ENCODE results near the gene MORC1.

Gene MORC1

DNA sequence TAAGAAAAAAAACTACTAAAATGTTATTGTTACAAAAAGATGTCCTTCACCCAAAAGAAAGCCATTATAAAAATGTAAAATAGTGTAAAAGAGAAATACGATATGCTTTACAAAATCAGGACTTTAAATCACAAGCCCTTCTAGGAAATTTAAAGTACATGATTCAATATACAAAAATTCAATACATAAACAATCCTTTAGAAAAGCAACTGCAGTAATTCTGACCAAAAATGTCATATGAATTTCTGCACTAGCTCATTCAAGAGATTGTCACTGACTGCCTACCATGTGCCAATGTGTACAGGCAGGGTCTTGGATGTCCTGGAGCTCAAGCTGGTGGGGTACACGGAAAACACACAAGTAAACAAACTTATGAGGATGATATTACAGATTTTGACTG lies 2.5 kb downstream of the MORC1 start:
- H3K4me3 ChIP-seq (ENCODE audit: low read depth, low read length, poor library complexity, severe bottlenecking): no peak overlapping the region
- no peaks in the 10 kb centered on the region for H3K9me3 ChIP-seq (ENCODE audit: low read length)
- H3K36me3 ChIP-seq (ENCODE audit: insufficient read depth, low read length): no peaks in the 10 kb centered on the region
- no peaks in the 10 kb centered on the region for H3K27me3 ChIP-seq (ENCODE audit: insufficient read depth, low read length)
- no peaks in the 10 kb centered on the region for H3K4me1 ChIP-seq (ENCODE audit: insufficient read depth, low read length, severe bottlenecking)
- H4K20me1 ChIP-seq (ENCODE audit: insufficient read depth, low read length): no peaks in the 10 kb centered on the region
- H3K4me2 ChIP-seq (ENCODE audit: low read length): no peak overlapping the region
- H2AFZ ChIP-seq (ENCODE audit: low read length): no peak overlapping the region
- no peaks in the 10 kb centered on the region for H3F3A ChIP-seq (ENCODE audit: insufficient read depth, low read length)
- no peak overlapping the region for H3K27ac ChIP-seq (ENCODE audit: low read depth, low read length, poor library complexity, severe bottlenecking)
- no peak for TF ChIP-seq EZH2 (IDR thresholded peaks at IDR 0.05; ENCODE audit: borderline replicate concordance, low read length)
- TF ChIP-seq, protein P1, sequence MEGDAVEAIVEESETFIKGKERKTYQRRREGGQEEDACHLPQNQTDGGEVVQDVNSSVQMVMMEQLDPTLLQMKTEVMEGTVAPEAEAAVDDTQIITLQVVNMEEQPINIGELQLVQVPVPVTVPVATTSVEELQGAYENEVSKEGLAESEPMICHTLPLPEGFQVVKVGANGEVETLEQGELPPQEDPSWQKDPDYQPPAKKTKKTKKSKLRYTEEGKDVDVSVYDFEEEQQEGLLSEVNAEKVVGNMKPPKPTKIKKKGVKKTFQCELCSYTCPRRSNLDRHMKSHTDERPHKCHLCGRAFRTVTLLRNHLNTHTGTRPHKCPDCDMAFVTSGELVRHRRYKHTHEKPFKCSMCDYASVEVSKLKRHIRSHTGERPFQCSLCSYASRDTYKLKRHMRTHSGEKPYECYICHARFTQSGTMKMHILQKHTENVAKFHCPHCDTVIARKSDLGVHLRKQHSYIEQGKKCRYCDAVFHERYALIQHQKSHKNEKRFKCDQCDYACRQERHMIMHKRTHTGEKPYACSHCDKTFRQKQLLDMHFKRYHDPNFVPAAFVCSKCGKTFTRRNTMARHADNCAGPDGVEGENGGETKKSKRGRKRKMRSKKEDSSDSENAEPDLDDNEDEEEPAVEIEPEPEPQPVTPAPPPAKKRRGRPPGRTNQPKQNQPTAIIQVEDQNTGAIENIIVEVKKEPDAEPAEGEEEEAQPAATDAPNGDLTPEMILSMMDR (IDR thresholded peaks at IDR 0.05; ENCODE audit: low read length): no peak
- H3K79me2 ChIP-seq (ENCODE audit: insufficient read depth, low read length): no peaks in the 10 kb centered on the region
- no peaks in the 10 kb centered on the region for H3K9me2 ChIP-seq (ENCODE audit: low read depth, low read length)
- no peak overlapping the region for H3K9ac ChIP-seq (ENCODE audit: low read length)

DNA sequence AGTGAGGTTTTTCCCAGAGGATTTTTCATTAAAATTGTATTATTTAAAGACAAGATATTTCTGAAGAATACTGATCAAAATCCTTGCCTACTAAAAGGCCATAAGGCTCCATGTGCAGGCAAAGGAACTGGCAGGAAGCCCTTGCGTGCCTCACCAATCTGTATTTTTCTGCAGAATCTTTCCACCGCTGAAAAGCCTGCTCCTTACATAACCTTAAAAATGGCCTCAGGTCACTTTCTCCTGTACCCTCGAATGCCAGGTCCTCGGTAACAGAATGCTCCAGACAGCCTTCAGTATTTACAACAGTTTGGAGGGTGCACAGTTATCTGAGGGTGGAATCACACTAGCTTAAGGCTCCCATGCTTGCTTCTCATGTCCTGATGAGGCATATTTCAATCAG lies 3.2 kb downstream of the MORC1 start:
- Histone ChIP-seq H3K9ac (ENCODE audit: low read length) (no peak overlapping the region), H3K4me3 (ENCODE audit: low read depth, low read length, poor library complexity, severe bottlenecking) (no peak overlapping the region), H3K4me1 (ENCODE audit: insufficient read depth, low read length, severe bottlenecking) (no peaks in the 10 kb centered on the region), H3F3A (ENCODE audit: insufficient read depth, low read length) (no peaks in the 10 kb centered on the region), H2AFZ (ENCODE audit: low read length) (no peak overlapping the region), H3K79me2 (ENCODE audit: insufficient read depth, low read length) (no peaks in the 10 kb centered on the region), H4K20me1 (ENCODE audit: insufficient read depth, low read length) (no peaks in the 10 kb centered on the region), H3K36me3 (ENCODE audit: insufficient read depth, low read length) (no peaks in the 10 kb centered on the region), H3K27ac (ENCODE audit: low read depth, low read length, poor library complexity, severe bottlenecking) (no peak overlapping the region), H3K9me2 (ENCODE audit: low read depth, low read length) (no peaks in the 10 kb centered on the region), H3K4me2 (ENCODE audit: low read length) (no peak overlapping the region), H3K27me3 (ENCODE audit: insufficient read depth, low read length) (no peaks in the 10 kb centered on the region), H3K9me3 (ENCODE audit: low read length) (no peaks in the 10 kb centered on the region)
- TF ChIP-seq, protein P1 (IDR thresholded peaks at IDR 0.05; ENCODE audit: low read length): no peak
- TF ChIP-seq EZH2 (IDR thresholded peaks at IDR 0.05; ENCODE audit: borderline replicate concordance, low read length): no peak

DNA sequence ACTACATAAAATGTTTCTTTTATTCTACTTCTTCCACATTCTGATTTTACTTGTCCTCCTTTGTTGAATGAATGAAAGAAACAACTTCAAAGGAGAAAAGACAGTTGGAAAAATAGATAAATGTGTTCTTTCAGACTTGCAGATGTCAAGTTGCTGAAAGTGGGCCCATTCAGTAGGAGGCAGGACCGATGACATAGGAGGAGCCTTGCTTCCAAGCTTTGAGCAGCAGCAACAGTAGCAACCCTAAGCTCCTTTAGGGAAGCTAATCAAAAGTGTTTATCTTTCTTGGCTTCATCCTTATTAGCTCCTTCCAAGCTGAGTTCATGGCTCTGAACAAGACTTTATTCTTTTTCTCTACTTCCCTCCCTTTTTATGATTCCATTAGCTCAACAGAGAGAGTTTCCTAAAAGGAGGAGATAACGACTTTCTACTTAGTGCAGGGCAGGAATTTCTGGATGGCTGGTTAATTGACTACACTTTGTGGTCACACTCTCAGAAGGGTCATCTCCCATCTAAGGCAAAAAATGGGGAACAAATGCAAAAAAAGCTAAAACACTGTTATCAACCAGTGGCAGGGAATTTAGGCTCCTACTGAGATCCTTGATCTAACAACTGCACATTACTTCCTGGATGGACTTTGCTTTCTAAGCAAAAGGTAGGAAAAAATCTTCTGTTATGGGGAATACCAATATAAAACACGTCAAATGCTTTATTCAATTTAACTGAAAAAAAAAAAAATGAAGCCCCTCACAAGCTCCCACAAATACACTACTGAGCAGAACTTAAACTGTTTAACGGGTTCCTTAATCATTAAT lies 4.8 kb downstream of the MORC1 start:
- Histone ChIP-seq H3K4me1 (ENCODE audit: insufficient read depth, low read length, severe bottlenecking) (no peaks in the 10 kb centered on the region), H3K4me2 (ENCODE audit: low read length) (no peak overlapping the region), H3K79me2 (ENCODE audit: insufficient read depth, low read length) (no peaks in the 10 kb centered on the region), H3K9me3 (ENCODE audit: low read length) (no peaks in the 10 kb centered on the region), H3F3A (ENCODE audit: insufficient read depth, low read length) (no peaks in the 10 kb centered on the region), H3K36me3 (ENCODE audit: insufficient read depth, low read length) (no peaks in the 10 kb centered on the region), H3K9ac (ENCODE audit: low read length) (no peak overlapping the region), H4K20me1 (ENCODE audit: insufficient read depth, low read length) (no peaks in the 10 kb centered on the region), H3K9me2 (ENCODE audit: low read depth, low read length) (no peaks in the 10 kb centered on the region), H2AFZ (ENCODE audit: low read length) (no peak overlapping the region), H3K27ac (ENCODE audit: low read depth, low read length, poor library complexity, severe bottlenecking) (no peak overlapping the region), H3K27me3 (ENCODE audit: insufficient read depth, low read length) (no peaks in the 10 kb centered on the region), H3K4me3 (ENCODE audit: low read depth, low read length, poor library complexity, severe bottlenecking) (no peak overlapping the region)
- no peak for TF ChIP-seq EZH2 (IDR thresholded peaks at IDR 0.05; ENCODE audit: borderline replicate concordance, low read length)
- TF ChIP-seq, protein P1 (IDR thresholded peaks at IDR 0.05; ENCODE audit: low read length): no peak

All from OCI-LY1 (cell line).